Sigmoid colon (tissue), 4 donors: Measurements from ENCODE around the gene SNTG2.

ENCODE experiments used
- EP300 ChIP-seq, 4 donors: sonication (generic); formaldehyde crosslinking; IDR thresholded peaks; one replicate each; pipeline ENCODE4 v1.6.1; 2017; ENCODE audit warnings: antibody characterized with exemption in 4 of 4
- POLR2A ChIP-seq, 2 donors: fragments of 450-650 bp; IDR thresholded peaks; one replicate each; pipeline ENCODE4 v1.6.1; 2016; ENCODE audit warnings: antibody characterized with exemption in 2 of 2, mild to moderate bottlenecking in 2 of 2, moderate library complexity in 2 of 2
- POLR2AphosphoS5 ChIP-seq, 4 donors: sonication (generic); formaldehyde crosslinking; IDR thresholded peaks; one replicate each; pipeline ENCODE4 v1.6.1; 2017; ENCODE audit warnings: antibody characterized with exemption in 4 of 4
- TF ChIP-seq, protein P1 (sequence below), 4 experiments: fragments of 450-650 bp in 3 of 4; fragments of 200-600 bp in 1 of 4; IDR thresholded peaks; one replicate each; pipeline ENCODE4 v1.5.1; 2016 to 2019; ENCODE audit warnings: antibody characterized with exemption in 4 of 4, mild to moderate bottlenecking in 3 of 4, moderate library complexity in 2 of 4

DNA sequence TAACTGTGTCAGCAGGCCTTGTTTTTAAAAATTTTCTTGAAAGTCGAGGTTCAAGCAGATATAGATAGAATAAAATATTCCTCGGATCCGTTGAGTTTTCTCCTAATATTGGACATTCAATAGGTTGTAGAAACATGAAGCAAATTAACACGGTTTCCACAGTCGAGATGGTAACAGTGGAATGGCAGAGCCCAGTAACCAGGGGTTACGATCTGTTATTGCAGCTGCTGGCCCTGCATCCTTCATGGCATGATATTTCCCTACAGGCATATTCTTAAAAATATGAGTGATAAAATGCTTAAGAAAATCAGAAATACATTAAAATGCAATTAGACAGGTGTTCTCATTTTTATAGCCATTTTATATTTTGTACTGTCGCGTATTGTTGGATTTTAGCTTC is 117.6 kb downstream of the SNTG2 start:
- TF ChIP-seq POLR2A (IDR thresholded peaks at IDR 0.05): no peak
- TF ChIP-seq, protein P1, sequence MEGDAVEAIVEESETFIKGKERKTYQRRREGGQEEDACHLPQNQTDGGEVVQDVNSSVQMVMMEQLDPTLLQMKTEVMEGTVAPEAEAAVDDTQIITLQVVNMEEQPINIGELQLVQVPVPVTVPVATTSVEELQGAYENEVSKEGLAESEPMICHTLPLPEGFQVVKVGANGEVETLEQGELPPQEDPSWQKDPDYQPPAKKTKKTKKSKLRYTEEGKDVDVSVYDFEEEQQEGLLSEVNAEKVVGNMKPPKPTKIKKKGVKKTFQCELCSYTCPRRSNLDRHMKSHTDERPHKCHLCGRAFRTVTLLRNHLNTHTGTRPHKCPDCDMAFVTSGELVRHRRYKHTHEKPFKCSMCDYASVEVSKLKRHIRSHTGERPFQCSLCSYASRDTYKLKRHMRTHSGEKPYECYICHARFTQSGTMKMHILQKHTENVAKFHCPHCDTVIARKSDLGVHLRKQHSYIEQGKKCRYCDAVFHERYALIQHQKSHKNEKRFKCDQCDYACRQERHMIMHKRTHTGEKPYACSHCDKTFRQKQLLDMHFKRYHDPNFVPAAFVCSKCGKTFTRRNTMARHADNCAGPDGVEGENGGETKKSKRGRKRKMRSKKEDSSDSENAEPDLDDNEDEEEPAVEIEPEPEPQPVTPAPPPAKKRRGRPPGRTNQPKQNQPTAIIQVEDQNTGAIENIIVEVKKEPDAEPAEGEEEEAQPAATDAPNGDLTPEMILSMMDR (IDR thresholded peaks at IDR 0.05): no peak
- no peak for TF ChIP-seq POLR2AphosphoS5 (IDR thresholded peaks at IDR 0.05)
- no peak for TF ChIP-seq EP300 (IDR thresholded peaks at IDR 0.05)
